Suppressor macrophage (primary cell): Measurements from ENCODE around the gene CNTNAP4.

Experiments
- DNase-seq, 4 experiments: peaks; one replicate each; pipeline ENCODE4 v3.0.0-alpha.2; 2020 to 2022

The CNTNAP4 gene

DNA sequence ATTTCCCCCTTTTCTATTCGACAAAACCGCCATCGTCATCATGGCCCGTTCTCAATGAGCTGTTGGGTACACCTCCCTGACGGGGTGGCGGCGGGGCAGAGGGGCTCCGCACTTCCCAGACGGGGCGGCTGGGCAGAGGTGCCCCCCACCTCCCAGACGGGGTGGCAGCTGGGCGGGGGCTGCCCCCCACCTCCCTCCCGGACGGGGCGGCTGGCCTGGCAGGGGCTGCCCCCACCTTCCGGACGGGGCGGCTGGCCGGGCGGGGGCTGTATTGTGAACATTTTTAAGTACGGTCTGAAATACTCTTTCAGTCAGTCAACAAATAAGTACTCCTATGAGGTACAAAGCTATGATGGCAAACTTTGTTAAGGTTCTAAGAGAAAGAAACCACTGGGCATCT, 222.8 kb downstream of the CNTNAP4 start:
- no peak for DNase-seq

DNA sequence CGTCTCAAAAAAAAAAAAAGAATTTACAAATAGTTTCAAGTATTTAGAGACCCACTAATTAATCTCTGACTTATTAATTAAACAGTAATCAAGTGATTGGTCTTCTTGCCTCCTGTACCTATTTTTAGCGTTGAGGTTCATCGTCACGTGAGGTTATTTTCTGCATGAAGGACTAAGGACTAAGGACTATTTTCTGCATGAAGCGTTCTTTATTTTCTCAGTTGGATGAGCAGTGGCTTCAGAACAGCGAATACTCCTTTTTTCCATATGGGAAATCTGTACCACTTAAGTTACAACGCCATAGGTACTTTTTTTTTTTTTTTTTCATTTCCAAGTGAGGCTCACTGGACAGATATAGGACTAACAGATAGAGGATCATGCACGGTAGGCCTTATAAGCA, 224.9 kb downstream of the CNTNAP4 start:
- DNase-seq = no peak

DNA sequence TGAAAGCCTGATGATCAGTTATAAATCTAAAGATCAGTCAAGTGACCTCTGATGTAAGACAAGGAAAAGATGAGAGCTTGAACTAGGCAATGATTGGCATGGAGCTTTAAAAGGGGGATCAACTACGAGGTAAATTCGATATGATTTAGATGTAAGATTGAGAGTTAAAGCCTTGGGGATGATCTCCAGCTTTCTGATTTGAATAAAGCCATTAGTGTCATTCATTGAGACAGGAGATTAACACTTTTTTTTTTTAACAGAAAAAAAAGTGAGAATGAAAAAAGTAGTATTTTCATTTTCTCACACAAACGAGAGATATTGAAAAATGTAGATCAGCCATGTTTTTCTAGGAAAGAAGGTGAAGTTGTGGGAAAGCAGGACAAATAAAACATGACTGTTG, 225.4 kb downstream of the CNTNAP4 start:
- DNase-seq = no peak

DNA sequence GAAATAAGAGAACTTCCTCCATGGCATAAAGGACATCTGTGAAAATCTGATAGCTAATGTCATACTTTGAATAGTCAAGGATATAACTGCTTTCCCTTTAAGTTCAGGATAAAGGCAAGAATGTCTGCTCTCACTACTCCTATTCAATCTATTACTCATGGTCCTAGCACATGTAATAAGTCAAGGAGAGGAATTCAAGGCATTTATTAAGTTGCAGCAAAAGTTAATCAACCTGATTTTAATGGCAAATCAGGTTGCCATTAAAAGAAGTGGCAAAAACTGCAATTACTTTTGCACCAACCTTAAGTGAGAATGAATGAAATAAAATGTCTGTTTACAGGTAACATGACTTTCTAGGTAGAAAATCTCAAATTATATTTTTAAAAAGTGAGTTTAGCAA, 225.9 kb downstream of the CNTNAP4 start:
- no peak for DNase-seq

DNA sequence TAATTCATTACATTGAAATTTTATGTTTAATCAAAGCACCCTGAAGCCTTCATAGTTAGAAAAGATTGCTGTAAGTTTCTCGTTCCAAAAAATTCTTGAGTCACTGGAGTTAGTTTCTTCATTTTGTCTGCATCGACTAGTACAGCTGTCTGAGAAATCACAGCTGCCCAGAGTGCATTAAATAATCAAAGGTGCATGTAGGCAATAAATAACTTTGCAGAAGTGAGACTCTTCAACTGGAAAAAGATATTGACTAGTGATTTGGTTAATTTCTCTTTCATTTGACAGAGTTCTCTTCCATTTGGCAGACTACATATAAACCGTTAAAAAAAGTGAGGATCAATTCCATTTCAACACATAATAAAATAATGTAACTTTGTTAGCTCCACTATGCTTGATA, 234.0 kb downstream of the CNTNAP4 start:
- DNase-seq = no peak

DNA sequence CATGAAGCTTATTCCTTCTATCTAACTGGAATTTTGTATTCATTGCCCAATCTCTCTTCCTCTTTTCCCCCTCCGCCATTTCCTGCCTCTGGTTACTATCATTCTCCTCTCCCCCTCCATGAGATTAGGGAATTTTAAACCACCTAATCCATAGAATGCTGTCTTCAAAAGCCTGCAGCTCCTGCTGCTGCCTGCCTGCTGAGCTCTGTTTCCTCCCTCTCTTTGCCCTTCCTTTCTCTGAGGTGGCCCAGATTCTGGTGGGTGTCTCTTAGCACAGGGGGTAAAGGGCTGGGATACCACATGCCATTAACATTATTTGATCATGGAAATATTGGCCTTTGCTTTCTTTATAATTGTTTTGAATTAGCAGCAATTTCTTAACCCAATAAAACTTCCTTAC, 241.6 kb downstream of the CNTNAP4 start:
- DNase-seq = no peak

DNA sequence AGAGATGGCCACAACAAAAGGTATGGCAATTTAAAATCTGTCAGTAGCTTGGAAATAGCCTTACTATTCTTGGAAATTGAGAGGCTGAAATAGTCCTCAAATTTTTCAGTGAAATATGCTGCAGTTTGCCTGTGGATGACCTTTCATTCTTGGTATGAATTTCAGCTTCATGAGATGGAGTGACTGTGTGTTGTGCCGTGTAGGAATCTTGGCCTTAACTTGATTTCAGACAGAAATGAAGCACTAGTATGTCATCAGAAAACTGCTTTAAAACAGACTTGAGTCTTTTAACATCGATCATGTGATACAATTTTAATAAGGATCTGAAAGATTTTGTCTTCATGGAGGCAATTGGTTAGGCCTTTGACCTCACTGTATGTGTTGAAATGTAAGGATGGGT, 247.2 kb downstream of the CNTNAP4 start:
- DNase-seq = no peak

DNA sequence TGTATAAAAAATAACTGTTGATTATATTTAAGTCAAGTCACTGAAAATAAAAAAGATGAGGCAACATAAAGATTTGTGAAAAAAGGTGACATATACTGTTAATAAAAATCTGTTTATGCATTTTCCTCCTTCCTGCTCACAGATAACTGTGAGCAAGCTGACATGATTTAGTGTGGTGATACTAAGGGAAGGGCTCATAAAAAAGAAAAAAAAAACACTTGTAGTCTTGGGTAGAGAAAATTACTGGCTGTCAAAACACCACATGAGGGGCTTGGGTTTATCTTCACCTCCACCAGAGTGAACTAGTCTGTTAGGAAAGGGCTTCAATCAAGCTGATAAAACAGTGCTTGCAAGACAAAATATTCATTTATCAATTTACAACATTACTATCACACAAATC, 247.6 kb downstream of the CNTNAP4 start:
- DNase-seq = no peak

DNA sequence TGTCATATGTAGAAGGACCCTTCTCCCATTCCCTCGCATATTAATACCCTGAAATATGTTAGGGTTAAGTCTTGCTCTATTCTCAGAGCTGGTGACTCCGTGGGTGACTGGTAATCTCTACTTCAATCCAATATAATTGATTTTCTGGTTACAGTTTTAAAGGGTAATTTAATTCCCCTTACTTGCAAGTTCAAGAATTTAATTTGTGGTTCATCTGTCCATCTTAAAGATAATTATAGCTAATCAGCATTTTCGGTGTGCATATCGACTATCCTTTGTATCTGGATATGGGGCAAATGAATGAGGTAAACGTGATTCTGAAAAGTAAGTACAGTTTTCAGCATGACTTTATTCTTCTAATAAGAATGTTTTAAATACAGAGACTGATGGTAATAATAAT, 250.0 kb downstream of the CNTNAP4 start:
- no peak for DNase-seq

DNA sequence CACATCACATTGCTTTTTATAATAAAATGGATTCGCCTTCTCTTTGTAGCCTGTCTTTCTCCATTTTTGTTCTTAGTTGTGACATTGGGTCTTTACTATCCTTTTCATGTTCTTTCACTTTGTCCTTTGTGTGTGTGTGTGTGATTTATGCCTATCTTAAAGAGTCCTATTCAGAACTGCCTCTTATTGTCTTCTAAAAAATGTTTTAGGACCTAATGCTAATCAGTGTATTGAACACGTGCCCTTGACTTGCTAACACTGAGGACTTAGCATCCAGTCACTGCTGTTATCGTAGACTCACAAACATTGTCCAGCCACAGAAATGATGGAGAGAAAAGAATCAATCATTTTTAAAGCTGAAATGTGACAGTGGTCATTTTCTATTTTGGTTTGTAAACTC, 251.9 kb downstream of the CNTNAP4 start:
- no peak for DNase-seq

DNA sequence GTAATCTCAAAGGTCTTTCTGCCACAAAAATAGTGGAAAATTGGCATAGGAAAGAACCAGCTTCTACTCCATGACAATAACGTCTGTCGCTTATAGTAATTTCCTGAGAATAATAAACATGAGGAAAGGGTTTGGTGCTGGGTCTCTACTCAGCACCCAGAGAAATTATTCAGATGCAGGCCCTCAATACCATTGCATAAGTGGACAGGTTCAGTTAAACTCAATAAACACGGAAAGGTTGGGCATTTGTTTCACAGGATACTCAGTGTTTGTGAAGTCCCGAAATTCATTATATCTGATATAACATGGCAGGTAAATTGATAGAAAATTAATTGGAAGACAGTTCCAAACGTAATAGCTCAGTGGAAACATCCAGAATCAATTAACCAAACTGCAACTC, 254.0 kb downstream of the CNTNAP4 start:
- no peak for DNase-seq

DNA sequence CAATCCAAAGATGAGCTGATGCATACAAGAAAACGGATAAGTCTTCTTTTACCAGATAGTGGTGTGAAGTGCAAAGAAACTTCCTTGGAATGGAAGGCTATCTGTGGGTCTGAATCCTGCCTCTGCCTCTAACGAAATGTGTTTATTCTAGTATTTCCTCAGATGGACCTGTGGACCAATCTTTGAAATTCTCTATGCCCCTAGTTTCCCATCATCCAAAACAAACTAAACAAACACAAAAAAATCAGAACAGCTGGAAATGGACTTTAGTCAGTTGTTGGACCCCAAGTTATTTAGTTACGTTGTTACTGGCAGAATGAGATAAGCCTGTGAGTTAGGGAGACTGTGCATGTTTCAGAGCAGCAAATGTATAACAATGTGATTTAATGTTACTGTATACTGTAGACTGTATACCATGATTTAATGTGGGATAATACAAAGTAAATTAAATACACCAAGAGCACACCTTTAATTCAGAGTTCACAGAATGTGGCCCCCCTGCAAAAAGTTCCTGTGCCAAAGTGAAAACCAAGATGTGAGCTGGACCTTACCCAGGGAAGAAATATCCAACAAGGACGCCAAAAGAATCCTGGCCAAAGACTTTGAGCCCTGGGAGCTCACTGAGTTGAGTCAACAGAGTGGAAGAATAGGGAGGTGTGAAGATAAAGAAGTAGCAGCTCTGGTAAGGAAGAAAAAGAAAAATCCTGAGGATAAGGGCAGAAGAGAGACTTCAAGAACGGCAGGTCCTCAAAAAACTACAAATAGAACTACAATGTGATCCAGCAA, 255.2 kb downstream of the CNTNAP4 start:
- no peak for DNase-seq

DNA sequence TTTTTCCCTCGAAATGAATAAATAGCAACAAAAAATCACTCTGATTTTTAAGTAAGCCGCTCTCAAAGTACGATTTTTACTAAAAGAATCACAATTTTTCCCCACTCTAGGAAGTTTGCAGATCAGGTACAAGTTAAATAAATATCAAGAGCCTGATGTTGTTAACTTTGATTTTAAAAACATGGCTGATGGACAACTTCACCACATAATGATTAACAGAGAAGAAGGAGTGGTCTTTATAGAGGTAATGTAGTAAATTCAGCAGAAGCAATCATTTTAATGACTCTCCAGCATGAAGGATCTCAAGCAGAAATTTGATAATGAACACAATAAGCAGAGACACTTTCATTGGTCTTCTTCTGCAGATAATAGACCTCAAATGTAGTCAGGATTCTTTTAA, 262.4 kb downstream of the CNTNAP4 start:
- DNase-seq = no peak

DNA sequence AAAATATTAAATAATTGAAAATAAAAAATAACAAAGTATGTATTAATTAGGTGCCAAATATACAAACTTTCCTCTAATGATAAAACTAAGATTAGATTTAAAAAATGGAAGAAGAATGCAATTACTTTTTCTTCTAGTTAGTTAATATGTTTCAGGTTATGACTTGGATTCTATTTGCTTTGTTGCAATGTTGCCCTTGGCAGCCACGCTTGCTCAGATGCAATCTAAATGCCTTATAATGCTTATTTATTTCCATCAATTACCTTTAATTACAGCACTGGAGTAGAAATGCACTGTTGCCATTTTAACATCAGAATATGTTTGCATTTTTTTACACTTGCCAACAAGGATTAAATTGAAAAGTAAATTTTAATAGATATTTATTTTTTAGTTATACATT, 263.9 kb downstream of the CNTNAP4 start:
- no peak for DNase-seq

DNA sequence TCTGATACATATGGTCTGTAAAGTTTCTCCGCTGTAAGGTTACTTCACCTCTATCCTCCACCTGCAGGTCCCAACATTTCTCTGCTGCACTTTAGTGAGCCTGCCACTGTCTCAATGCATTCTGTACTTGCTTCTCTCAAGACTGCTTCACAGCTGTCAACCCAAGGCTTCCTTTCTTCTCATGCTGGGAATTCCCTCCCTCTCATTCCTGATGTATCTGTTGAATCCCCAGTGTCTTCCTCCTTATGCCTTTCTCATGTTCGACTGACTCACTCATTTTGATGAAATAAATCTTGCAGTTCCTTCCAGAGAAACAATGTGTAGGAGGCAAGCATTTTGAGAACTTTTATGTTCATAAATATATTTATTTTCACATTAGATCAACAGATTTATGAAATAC, 288.3 kb downstream of the CNTNAP4 start:
- no peak for DNase-seq

DNA sequence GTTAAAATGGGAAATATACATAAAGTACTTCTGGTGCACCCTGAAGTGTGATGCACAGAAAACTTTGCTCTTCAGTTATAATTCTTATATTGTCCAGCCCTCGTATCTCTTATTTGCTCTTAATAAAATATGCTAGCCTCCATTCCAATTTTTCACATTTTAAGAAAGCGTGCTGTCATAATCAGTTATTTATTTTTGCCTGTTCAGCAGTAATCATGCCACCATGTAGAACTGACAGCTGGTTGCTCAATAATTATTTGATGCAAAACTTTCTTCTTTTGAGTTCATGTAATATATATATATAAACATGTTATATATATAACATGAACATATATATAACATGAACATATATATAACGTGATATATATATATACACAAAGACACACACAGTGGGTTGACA, 294.6 kb downstream of the CNTNAP4 start:
- no peak for DNase-seq

DNA sequence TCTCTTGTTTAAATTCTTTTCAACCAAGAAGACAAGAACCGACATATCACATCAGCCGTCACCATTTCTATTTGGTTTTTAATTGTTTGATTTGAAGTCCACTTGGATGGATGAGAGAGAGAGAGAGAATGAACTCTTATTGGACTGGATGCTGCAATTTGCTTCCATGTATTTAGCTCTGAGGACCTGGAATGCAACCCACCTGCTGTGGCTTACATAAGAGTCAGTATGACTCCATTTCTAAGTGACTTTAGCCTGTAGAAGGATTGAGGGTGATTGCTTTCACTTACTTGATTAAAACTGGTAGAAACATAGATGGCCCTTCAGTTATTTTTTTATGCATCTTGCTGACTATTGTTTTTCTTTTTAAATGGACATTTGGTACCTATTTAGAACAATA, 296.1 kb downstream of the CNTNAP4 start:
- no peak for DNase-seq

DNA sequence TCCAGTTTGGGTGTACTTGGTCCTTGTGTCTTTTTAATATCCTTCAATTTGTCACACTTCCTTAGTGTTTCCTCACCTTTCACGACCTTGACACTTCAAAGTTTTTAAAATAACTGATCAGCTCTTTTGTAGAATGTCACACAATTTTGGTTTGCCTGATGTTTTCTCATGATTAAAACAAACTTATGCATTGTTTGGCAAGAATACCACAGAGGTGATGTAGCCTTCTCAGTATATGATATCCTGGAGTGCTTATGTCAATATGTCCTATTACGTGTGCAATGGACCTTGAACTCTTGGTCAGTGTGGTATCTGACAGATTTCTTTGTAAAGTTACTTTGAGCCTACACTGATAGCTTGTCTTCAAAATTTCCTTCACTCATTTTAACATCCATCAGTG, 297.4 kb downstream of the CNTNAP4 start:
- no peak for DNase-seq

DNA sequence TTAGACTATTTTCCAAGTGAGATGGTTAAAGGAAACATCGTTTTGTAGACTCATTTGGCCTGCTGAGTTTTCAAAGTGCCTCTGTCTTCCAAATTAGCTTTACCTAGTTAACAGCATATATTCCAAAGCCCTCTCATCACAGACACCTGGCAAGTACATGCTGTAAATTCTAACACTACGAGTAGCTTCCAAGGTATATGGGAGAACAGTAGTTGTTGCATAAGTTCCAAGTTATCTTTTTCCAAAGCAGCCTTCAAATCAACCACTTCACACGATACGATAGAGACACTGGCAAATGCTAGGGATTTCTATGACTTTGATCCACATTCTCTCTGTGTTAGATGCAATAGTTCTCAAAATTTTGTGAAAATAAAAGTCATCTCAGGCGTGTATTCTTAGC, 299.3 kb downstream of the CNTNAP4 start:
- DNase-seq = no peak

DNA sequence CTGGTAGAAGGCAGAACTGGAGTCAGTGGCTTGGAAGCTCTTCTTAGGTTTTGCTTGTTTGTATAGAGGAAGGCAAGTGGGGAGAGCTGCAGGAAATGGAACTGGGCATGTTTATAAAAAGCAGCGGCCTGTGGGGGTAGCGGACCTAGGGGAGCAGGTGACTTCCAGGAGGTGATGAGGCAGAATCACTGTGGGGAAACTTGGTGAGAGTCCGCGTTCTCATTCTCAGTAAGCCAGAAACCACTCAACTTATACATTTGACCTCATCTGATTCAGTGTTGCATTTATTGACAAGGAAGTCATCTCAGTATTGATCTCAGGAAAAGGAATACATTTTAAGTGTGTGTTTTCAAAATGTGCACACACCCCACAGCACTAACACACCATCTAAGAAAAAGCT, 299.8 kb downstream of the CNTNAP4 start:
- DNase-seq = no peak

DNA sequence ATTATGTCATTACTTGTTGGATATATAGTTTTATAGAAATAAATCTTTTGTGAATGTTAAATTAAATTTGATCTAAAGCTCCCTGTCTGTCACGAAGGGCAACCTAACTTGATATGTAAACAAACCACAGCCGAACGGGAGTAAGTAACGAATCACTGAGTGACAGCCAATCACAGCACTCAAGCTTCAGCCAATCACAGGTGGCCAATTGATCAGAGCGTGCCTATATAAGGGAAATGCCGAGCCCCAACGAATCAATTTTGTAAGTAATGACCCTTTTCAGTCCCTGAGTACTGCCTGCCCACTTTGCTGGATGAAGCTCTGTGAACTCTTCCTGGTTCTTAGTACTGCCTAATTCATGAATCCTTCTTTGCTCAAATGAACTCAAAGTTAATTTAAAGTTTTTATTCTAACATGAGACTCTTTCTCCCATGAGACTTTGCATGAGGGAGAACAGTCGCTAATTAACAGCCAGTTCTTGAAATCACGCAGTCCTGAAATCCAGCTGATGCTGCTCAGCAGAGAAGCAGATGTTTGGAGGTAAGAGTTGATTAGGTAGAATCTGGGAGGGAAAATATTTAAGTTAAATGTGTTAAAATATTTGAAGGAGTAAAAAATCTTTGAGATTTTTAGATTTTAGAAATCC, 302.2 kb downstream of the CNTNAP4 start:
- DNase-seq = no peak

DNA sequence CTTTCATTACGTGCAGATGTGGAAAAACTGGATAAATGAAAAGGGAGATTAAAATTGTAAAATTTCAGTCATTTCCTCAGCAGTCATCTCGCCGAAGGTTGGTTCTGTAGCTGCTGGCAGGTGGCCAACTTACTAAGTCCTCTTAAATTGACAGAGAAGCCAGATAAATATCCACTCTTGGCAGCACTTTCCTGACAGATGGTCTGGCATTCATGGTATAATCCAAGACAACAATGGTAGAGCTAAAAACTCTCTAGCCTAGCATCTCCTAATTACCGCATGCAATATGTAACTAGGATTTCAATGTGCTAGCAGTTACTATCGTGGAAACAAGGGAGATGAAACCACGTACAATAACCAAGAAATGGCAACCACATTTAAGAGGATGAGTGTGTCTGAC, 306.3 kb downstream of the CNTNAP4 start:
- no peak for DNase-seq

DNA sequence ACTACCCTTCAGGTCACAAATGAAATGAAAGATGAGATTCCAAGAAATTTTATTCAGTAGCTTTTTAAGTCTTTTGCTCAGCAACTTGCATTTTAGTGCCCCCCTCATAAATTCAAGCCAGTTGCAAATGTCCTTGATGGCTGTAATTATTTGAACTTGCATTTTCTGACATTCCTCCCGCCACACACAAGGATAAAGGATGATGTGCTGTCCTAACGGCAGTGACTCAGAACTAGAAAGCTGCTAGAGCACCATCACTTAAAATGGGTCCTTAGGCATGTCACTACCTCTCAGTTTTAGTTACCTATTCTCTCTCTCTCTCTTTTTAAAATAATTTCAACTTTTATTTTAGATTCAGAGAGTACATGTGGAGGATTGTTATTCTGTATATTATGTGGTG, 306.7 kb downstream of the CNTNAP4 start:
- no peak for DNase-seq

DNA sequence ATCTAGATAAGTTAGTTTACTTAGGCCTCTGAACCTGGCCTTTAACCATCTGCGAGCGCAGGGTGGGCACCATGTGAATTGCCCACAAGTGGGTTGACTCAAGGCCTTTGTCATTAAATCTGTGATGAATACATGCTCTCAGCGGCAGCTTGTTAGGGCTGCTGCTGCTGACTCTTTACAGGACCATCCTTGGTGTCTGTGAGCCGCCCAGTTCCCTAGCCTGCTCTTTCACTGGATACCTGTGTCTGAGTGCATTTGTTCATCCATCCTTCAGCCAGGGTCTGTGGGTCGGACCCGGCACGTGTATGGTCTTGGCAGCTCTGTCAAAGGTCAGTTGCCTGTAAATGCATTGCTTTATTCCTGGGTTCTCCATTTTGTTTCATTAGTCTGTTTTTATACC, 321.3 kb downstream of the CNTNAP4 start:
- no peak for DNase-seq

DNA sequence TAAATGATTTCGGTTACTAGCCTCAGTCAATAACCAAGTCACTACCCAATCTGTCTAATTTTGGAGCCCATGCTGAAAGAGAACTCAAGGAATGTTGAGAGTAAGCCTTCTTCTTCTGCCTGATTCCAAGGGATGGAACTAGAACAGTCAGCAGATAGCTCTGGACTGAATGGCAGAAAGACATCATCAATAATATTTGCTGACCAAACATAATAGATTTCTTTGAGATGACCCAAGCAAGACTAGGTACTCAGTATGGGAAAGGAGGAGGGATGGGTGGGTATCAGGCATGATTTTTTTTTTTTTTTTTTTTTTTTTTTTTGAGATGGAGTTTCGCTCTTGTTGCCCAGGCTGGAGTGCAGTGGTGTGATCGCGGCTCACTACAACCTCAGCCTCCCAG, 330.1 kb downstream of the CNTNAP4 start:
- DNase-seq = no peak
